ENCODE measurements around the gene GRIN2A. TPM values are rescaled to one million over a fixed set of nuclear protein-coding genes. Genes with fewer than 3 reads are reported as not detected.

Gene GRIN2A
- total RNA-seq, 4 donors from 2014 or later = 0.25 to 26.1 (median 13.5) TPM

- no peak for ATAC-seq
- no peak overlapping the region for H3K27ac ChIP-seq
- no peak overlapping the region for H3K4me3 ChIP-seq
- WGBS, 2 donors (ENCODE audit: low coverage in 1 of 2) = 60 to 88% methylated on average over 1 of the region's 1 CpG
- TF ChIP-seq POLR2A (IDR thresholded peaks at IDR 0.05) (no peak), EP300 (IDR thresholded peaks at IDR 0.05) (no peak), CTCF (IDR thresholded peaks at IDR 0.05) (no peak), POLR2AphosphoS5 (IDR thresholded peaks at IDR 0.05) (no peak)
- H3K4me1 ChIP-seq = no peaks in the 10 kb centered on the region
- no peaks in the 10 kb centered on the region for H3K27me3 ChIP-seq
- no peaks in the 10 kb centered on the region for H3K9me3 ChIP-seq
- no peaks in the 10 kb centered on the region for H3K36me3 ChIP-seq
Measured at GRCh38 chr16:9802160-9802559, 380.1 kb downstream of the GRIN2A start.

GRCh38 chr16:9801651-9802050, 380.6 kb downstream of the GRIN2A start:
- no peak for TF ChIP-seq POLR2AphosphoS5 (IDR thresholded peaks at IDR 0.05)
- TF ChIP-seq EP300 (IDR thresholded peaks at IDR 0.05) = no peak
- TF ChIP-seq CTCF (IDR thresholded peaks at IDR 0.05) = no peak
- TF ChIP-seq POLR2A (IDR thresholded peaks at IDR 0.05) = no peak
- no peaks in the 10 kb centered on the region for H3K36me3 ChIP-seq

GRCh38 chr16:9800186-9800738, 382.0 kb downstream of the GRIN2A start:
- no peak for ATAC-seq
- WGBS, 2 donors (ENCODE audit: low coverage in 1 of 2) = 71 to 76% methylated on average over 5 to 6 of the region's 6 CpGs
- H3K27ac ChIP-seq = no peak overlapping the region
- H3K9me3 ChIP-seq = no peaks in the 10 kb centered on the region
- H3K4me3 ChIP-seq = no peak overlapping the region
- no peaks in the 10 kb centered on the region for H3K4me1 ChIP-seq
- H3K36me3 ChIP-seq = no peaks in the 10 kb centered on the region
- no peaks in the 10 kb centered on the region for H3K27me3 ChIP-seq
- TF ChIP-seq EP300 (IDR thresholded peaks at IDR 0.05) (no peak), CTCF (IDR thresholded peaks at IDR 0.05) (no peak), POLR2A (IDR thresholded peaks at IDR 0.05) (no peak), POLR2AphosphoS5 (IDR thresholded peaks at IDR 0.05) (no peak)

More at GRCh38 chr16:9801651-9802050, 380.6 kb downstream of the GRIN2A start:
- Histone ChIP-seq H3K9me3 (no peaks in the 10 kb centered on the region), H3K27ac (no peak overlapping the region), H3K27me3 (no peaks in the 10 kb centered on the region), H3K4me3 (no peak overlapping the region), H3K4me1 (no peaks in the 10 kb centered on the region)
- ATAC-seq = no peak
- WGBS, 2 donors (ENCODE audit: low coverage in 1 of 2) = 89 to 100% methylated on average over 1 of the region's 1 CpG

- H3K36me3 ChIP-seq = no peaks in the 10 kb centered on the region
- H3K4me3 ChIP-seq = no peak overlapping the region
- TF ChIP-seq POLR2A (IDR thresholded peaks at IDR 0.05) (no peak), POLR2AphosphoS5 (IDR thresholded peaks at IDR 0.05) (no peak), EP300 (IDR thresholded peaks at IDR 0.05) (no peak), CTCF (IDR thresholded peaks at IDR 0.05) (no peak)
- H3K4me1 ChIP-seq = no peaks in the 10 kb centered on the region
- ATAC-seq = no peak
- H3K27me3 ChIP-seq = no peaks in the 10 kb centered on the region
- no peaks in the 10 kb centered on the region for H3K9me3 ChIP-seq
- WGBS, 2 donors (ENCODE audit: low coverage in 1 of 2) = 59 to 60% methylated on average over 2 to 7 of the region's 8 CpGs
- no peak overlapping the region for H3K27ac ChIP-seq
Measured at GRCh38 chr16:9798952-9799580, 383.2 kb downstream of the GRIN2A start.

- Histone ChIP-seq H3K4me1 (no peaks in the 10 kb centered on the region), H3K36me3 (no peaks in the 10 kb centered on the region), H3K27ac (no peak overlapping the region), H3K9me3 (no peaks in the 10 kb centered on the region), H3K4me3 (no peak overlapping the region), H3K27me3 (no peaks in the 10 kb centered on the region)
- no peak for ATAC-seq
- WGBS, 2 donors (ENCODE audit: low coverage in 1 of 2) = 63 to 67% methylated on average over 1 of the region's 1 CpG
- TF ChIP-seq POLR2AphosphoS5 (IDR thresholded peaks at IDR 0.05) (no peak), POLR2A (IDR thresholded peaks at IDR 0.05) (no peak)
Measured at GRCh38 chr16:9798474-9798873, 383.8 kb downstream of the GRIN2A start.

All from gastroesophageal sphincter (tissue), 4 donors.